ENCODE data around the gene SPTLC1. TPM values are rescaled to one million over a fixed set of nuclear protein-coding genes. Genes with fewer than 3 reads are reported as not detected.

The SPTLC1 gene
- total and polyA plus RNA-seq, 2 of the 8 experiments (the other 6 are each of a cell fraction or from before 2014, with no cell fraction given): 34.2 to 62.1 TPM

- TF ChIP-seq PHF8 (conservative IDR thresholded peaks at IDR 0.05; ENCODE audit: low read depth, low read length) (no peak), EZH2 (IDR thresholded peaks at IDR 0.05; ENCODE audit: low read depth, low read length, severe bottlenecking) (no peak), FOSL1 (IDR thresholded peaks at IDR 0.05; ENCODE audit: insufficient read depth, low read depth, low read length) (no peak), RXRA (IDR thresholded peaks at IDR 0.05; ENCODE audit: insufficient read depth, low read depth, low read length) (no peak)
Measured at GRCh38 chr9:92033991-92034390, 81.2 kb downstream of the SPTLC1 start (continued).
